HEK293 (cell line): ENCODE results near the gene IPCEF1.

ENCODE experiments used
- CTCF ChIA-PET: fragments of 350-600 bp; formaldehyde crosslinking; extraction: SDS; loops from one replicate; lab custom pipeline; 2021; ENCODE audit warnings: antibody characterized with exemption; lab: Yijun Ruan, JAX
- POLR2A ChIA-PET: fragments of 300-600 bp; formaldehyde crosslinking; extraction: SDS; loops from one replicate; lab custom pipeline; 2020; ENCODE audit warnings: antibody characterized with exemption, inconsistent platforms; lab: Yijun Ruan, JAX
- H3K27ac ChIP-seq: fragments of 200-500 bp; sonication (Bioruptor generic); 2 replicates; pipeline ENCODE4 v1.5.1; 2014; ENCODE audit warnings: low read depth, low read length, control low read depth, inconsistent platforms; ENCODE audit errors: extremely low read depth
- H3K36me3 ChIP-seq, 2 experiments: fragments of 200-500 bp in 1 of 2; sonication (Bioruptor generic) in 1 of 2; 1 replicate in 1 of 2; 2 replicates in 1 of 2; pipeline ENCODE4 v1.5.1; 2014 to 2017; ENCODE audit warnings: inconsistent platforms in 2 of 2, low read length in 2 of 2; ENCODE audit not compliant: control insufficient read depth in 2 of 2, insufficient read depth in 1 of 2
- H3K4me1 ChIP-seq: fragments of 200-500 bp; sonication (Bioruptor generic); 2 replicates; pipeline ENCODE4 v1.5.1; 2014; ENCODE audit warnings: mild to moderate bottlenecking, low read length, inconsistent platforms; ENCODE audit not compliant: control insufficient read depth, insufficient read depth
- H3K4me3 ChIP-seq: 2 replicates; pipeline ENCODE4 v1.5.1; 2011; ENCODE audit warnings: low read depth, mild to moderate bottlenecking, control low read depth, low read length, moderate library complexity
- H3K9me3 ChIP-seq: fragments of 200-500 bp; sonication (Bioruptor generic); 2 replicates; pipeline ENCODE4 v1.5.1; 2014; ENCODE audit warnings: low read depth, low read length, inconsistent platforms; ENCODE audit not compliant: control insufficient read depth, insufficient read depth
- CTCF ChIP-seq: fragments of 450-650 bp; formaldehyde crosslinking; IDR thresholded peaks from 2 replicates; pipeline ENCODE4 v1.5.1; 2016; ENCODE audit warnings: missing biosample characterization, missing genetic modification characterization
- EGR2 ChIP-seq: fragments of 450-650 bp; formaldehyde crosslinking; IDR thresholded peaks from 2 replicates; pipeline ENCODE4 v1.5.1; 2016; ENCODE audit warnings: low read depth, missing biosample characterization, missing genetic modification characterization
- GLIS1 ChIP-seq: fragments of 450-650 bp; formaldehyde crosslinking; IDR thresholded peaks from 2 replicates; pipeline ENCODE4 v1.5.1; 2016; ENCODE audit warnings: missing biosample characterization, missing genetic modification characterization
- TSHZ1 ChIP-seq: fragments of 450-650 bp; formaldehyde crosslinking; IDR thresholded peaks from 2 replicates; pipeline ENCODE4 v1.5.1; 2016; ENCODE audit warnings: missing biosample characterization, missing genetic modification characterization, borderline replicate concordance
- ZBTB6 ChIP-seq: fragments of 450-650 bp; formaldehyde crosslinking; IDR thresholded peaks from 2 replicates; pipeline ENCODE4 v1.5.1; 2017; ENCODE audit warnings: missing biosample characterization, missing genetic modification characterization
- ZFHX2 ChIP-seq: fragments of 450-650 bp; formaldehyde crosslinking; conservative IDR thresholded peaks from 2 replicates; pipeline ENCODE4 v1.5.1; 2016; ENCODE audit warnings: missing biosample characterization, missing genetic modification characterization
- ZNF114 ChIP-seq: fragments of 450-650 bp; formaldehyde crosslinking; IDR thresholded peaks from 2 replicates; pipeline ENCODE4 v1.5.0; 2017; ENCODE audit warnings: missing biosample characterization, missing genetic modification characterization
- ZNF138 ChIP-seq: fragments of 450-650 bp; formaldehyde crosslinking; IDR thresholded peaks from 2 replicates; pipeline ENCODE4 v1.5.1; 2016; ENCODE audit warnings: missing biosample characterization, missing genetic modification characterization, borderline replicate concordance
- ZNF140 ChIP-seq: fragments of 450-650 bp; formaldehyde crosslinking; IDR thresholded peaks from 2 replicates; pipeline ENCODE4 v1.5.1; 2016; ENCODE audit warnings: missing biosample characterization, missing genetic modification characterization
- ZNF202 ChIP-seq: fragments of 450-650 bp; formaldehyde crosslinking; IDR thresholded peaks from 2 replicates; pipeline ENCODE4 v1.5.1; 2016; ENCODE audit warnings: missing biosample characterization, missing genetic modification characterization, borderline replicate concordance
- ZNF239 ChIP-seq: fragments of 450-650 bp; formaldehyde crosslinking; IDR thresholded peaks from 2 replicates; pipeline ENCODE4 v1.5.1; 2016; ENCODE audit warnings: missing biosample characterization, missing genetic modification characterization
- ZNF274 ChIP-seq, 2 experiments: fragments of 200-500 bp in 1 of 2; fragments of 450-650 bp in 1 of 2; sonication (Bioruptor generic) in 1 of 2; formaldehyde crosslinking in 1 of 2; IDR thresholded peaks; 2 replicates each; pipeline versions ENCODE4 v1.5.1 to v1.6.1; 2014 to 2016; ENCODE audit warnings: borderline replicate concordance in 1 of 2, inconsistent platforms in 1 of 2, low read length in 1 of 2, missing biosample characterization in 1 of 2, missing genetic modification characterization in 1 of 2
- ZNF280D ChIP-seq: fragments of 450-650 bp; formaldehyde crosslinking; IDR thresholded peaks from 2 replicates; pipeline ENCODE4 v1.5.1; 2016; ENCODE audit warnings: missing biosample characterization, missing genetic modification characterization
- ZNF350 ChIP-seq: fragments of 450-650 bp; formaldehyde crosslinking; IDR thresholded peaks from 2 replicates; pipeline ENCODE4 v1.5.0; 2017; ENCODE audit warnings: missing biosample characterization, mild to moderate bottlenecking, missing genetic modification characterization
- ZNF391 ChIP-seq: fragments of 450-650 bp; formaldehyde crosslinking; IDR thresholded peaks from 2 replicates; pipeline ENCODE4 v1.5.1; 2016; ENCODE audit warnings: low read depth, missing biosample characterization, missing genetic modification characterization, borderline replicate concordance
- ZNF426 ChIP-seq: fragments of 450-650 bp; formaldehyde crosslinking; IDR thresholded peaks from 2 replicates; pipeline ENCODE4 v1.5.1; 2017; ENCODE audit warnings: missing biosample characterization, missing genetic modification characterization, mild to moderate bottlenecking, inconsistent platforms, moderate library complexity
- ZNF549 ChIP-seq: fragments of 450-650 bp; IDR thresholded peaks from 2 replicates; pipeline ENCODE4 v1.5.1; 2018; ENCODE audit warnings: missing biosample characterization, missing genetic modification characterization, mild to moderate bottlenecking, inconsistent platforms, moderate library complexity
- ZNF558 ChIP-seq: fragments of 450-650 bp; formaldehyde crosslinking; IDR thresholded peaks from 2 replicates; pipeline ENCODE4 v1.5.1; 2016; ENCODE audit warnings: missing biosample characterization, missing genetic modification characterization
- ZNF560 ChIP-seq: fragments of 450-650 bp; formaldehyde crosslinking; IDR thresholded peaks from 2 replicates; pipeline ENCODE4 v1.5.1; 2017; ENCODE audit warnings: missing biosample characterization, missing genetic modification characterization, borderline replicate concordance
- ZNF670 ChIP-seq: fragments of 450-650 bp; formaldehyde crosslinking; IDR thresholded peaks from 2 replicates; pipeline ENCODE4 v1.5.1; 2016; ENCODE audit warnings: missing biosample characterization, missing genetic modification characterization, low read depth
- ZNF776 ChIP-seq: fragments of 450-650 bp; formaldehyde crosslinking; IDR thresholded peaks from 2 replicates; pipeline ENCODE4 v1.5.0; 2017; ENCODE audit warnings: missing biosample characterization, missing genetic modification characterization, borderline replicate concordance
- ZNF777 ChIP-seq: fragments of 450-650 bp; formaldehyde crosslinking; IDR thresholded peaks from 2 replicates; pipeline ENCODE4 v1.5.1; 2017; ENCODE audit warnings: missing biosample characterization, missing genetic modification characterization, borderline replicate concordance

Gene IPCEF1

GRCh38 chr6:154356113-154356512 lies 490 bp downstream of the IPCEF1 start:
- Histone ChIP-seq H3K4me1 (no peaks in the 10 kb centered on the region), H3K9me3 (no peaks in the 10 kb centered on the region), H3K36me3 (no peaks in the 10 kb centered on the region; a peak in 1 of 3 replicates), H3K4me3 (no peak overlapping the region), H3K27ac (no peak overlapping the region)
- ChIA-PET CTCF (interaction anchor here (0.6 to 0.7 kb wide), 2 partner anchors 14 to 76 kb away, joined by 3 read pairs; no protein-coding TSS in a partner anchor), POLR2A (no interaction called here)
- TF ChIP-seq ZNF140 (tag by site-specific recombination), result no peak
- no peak for TF ChIP-seq ZNF560 (tag by site-specific recombination)
- no peak for TF ChIP-seq ZNF776
- TF ChIP-seq GLIS1 (tag by site-specific recombination), result no peak
- TF ChIP-seq ZNF426, result no peak
- TF ChIP-seq TSHZ1 (tag by site-specific recombination), result no peak
- TF ChIP-seq CTCF, result no peak
- TF ChIP-seq ZNF391 (tag by site-specific recombination), result no peak
- TF ChIP-seq ZNF138 (tag by site-specific recombination), result no peak
- no peak for TF ChIP-seq ZNF670
- no peak for TF ChIP-seq ZNF777 (tag by site-specific recombination)
- TF ChIP-seq ZNF350, result no peak
- no peak for TF ChIP-seq EGR2
- no peak for TF ChIP-seq ZNF549 (tag by site-specific recombination)
- no peak for TF ChIP-seq ZNF274 (IDR thresholded peaks at IDR 0.05; ENCODE audit: low read length)
- no peak for TF ChIP-seq ZNF274 (tag by site-specific recombination; IDR thresholded peaks at IDR 0.05; ENCODE audit: borderline replicate concordance)
- no peak for TF ChIP-seq ZNF239

GRCh38 chr6:154354265-154354777 lies 2.3 kb downstream of the IPCEF1 start:
- Histone ChIP-seq H3K27ac (no peak overlapping the region), H3K4me1 (no peaks in the 10 kb centered on the region), H3K36me3 (no peaks in the 10 kb centered on the region; a peak in 1 of 3 replicates), H3K9me3 (no peaks in the 10 kb centered on the region), H3K4me3 (no peak overlapping the region)
- ChIA-PET POLR2A (no interaction called here), CTCF (interaction anchor here (0.6 to 1.2 kb wide), 2 partner anchors 17 to 200 kb away, joined by 4 to 5 read pairs; no protein-coding TSS in a partner anchor)
- TF ChIP-seq ZNF114 (tag by site-specific recombination), result no peak
- TF ChIP-seq ZNF280D, result no peak
- TF ChIP-seq ZFHX2 (tag by site-specific recombination), result peak; percentile 60; the same call in 1 of the 2 replicates
- TF ChIP-seq ZNF202 (tag by site-specific recombination), result no peak
- TF ChIP-seq EGR2, result peak; percentile 76; the same call in 1 of the 2 replicates
- peak; percentile 82; the same call in 1 of the 2 replicates for TF ChIP-seq ZBTB6 (tag by site-specific recombination)
- no peak for TF ChIP-seq ZNF558 (tag by site-specific recombination)
